ENCODE data around the gene ARHGEF28.

DNA sequence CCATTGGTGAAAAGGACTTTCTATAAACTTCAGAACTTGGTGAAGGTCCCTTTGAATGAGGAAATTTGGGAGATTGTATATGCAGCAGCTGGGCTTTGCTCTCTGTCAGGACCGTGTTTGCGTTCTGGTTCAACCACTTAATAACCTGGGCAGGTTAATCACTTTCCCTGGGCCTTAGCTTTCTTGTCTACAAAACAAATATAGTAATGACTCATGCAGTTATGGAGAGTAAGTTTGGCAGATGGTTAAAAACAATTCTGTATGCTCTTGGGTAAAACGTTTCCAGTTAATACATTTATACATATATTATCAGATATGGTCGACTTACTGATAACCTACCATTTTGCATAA, 197.0 kb downstream of the ARHGEF28 start:
- TF ChIP-seq, protein P1, sequence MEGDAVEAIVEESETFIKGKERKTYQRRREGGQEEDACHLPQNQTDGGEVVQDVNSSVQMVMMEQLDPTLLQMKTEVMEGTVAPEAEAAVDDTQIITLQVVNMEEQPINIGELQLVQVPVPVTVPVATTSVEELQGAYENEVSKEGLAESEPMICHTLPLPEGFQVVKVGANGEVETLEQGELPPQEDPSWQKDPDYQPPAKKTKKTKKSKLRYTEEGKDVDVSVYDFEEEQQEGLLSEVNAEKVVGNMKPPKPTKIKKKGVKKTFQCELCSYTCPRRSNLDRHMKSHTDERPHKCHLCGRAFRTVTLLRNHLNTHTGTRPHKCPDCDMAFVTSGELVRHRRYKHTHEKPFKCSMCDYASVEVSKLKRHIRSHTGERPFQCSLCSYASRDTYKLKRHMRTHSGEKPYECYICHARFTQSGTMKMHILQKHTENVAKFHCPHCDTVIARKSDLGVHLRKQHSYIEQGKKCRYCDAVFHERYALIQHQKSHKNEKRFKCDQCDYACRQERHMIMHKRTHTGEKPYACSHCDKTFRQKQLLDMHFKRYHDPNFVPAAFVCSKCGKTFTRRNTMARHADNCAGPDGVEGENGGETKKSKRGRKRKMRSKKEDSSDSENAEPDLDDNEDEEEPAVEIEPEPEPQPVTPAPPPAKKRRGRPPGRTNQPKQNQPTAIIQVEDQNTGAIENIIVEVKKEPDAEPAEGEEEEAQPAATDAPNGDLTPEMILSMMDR (conservative IDR thresholded peaks at IDR 0.05; ENCODE audit: low read depth, low read length) = no peak
- TF ChIP-seq POLR2A (IDR thresholded peaks at IDR 0.05; ENCODE audit: low read depth, low read length) (no peak), MXI1 (IDR thresholded peaks at IDR 0.05; ENCODE audit: borderline replicate concordance, low read depth, low read length) (no peak), NFE2L2 (IDR thresholded peaks at IDR 0.05; ENCODE audit: low read depth, low read length) (no peak), RFX5 (IDR thresholded peaks at IDR 0.05; ENCODE audit: low read depth, low read length) (no peak), CEBPB (IDR thresholded peaks at IDR 0.05; ENCODE audit: low read depth, low read length) (no peak), RCOR1 (IDR thresholded peaks at IDR 0.05; ENCODE audit: insufficient replicate concordance, low read length) (no peak), FOS (IDR thresholded peaks at IDR 0.05; ENCODE audit: low read depth, low read length) (peak; percentile 21; the same call in 1 of the 2 replicates), BHLHE40 (IDR thresholded peaks at IDR 0.05; ENCODE audit: low read depth, low read length) (no peak), CHD1 (IDR thresholded peaks at IDR 0.05; ENCODE audit: low read depth, low read length) (no peak), MAFK (IDR thresholded peaks at IDR 0.05; ENCODE audit: low read depth, low read length) (no peak)
- TF ChIP-seq, protein P2, sequence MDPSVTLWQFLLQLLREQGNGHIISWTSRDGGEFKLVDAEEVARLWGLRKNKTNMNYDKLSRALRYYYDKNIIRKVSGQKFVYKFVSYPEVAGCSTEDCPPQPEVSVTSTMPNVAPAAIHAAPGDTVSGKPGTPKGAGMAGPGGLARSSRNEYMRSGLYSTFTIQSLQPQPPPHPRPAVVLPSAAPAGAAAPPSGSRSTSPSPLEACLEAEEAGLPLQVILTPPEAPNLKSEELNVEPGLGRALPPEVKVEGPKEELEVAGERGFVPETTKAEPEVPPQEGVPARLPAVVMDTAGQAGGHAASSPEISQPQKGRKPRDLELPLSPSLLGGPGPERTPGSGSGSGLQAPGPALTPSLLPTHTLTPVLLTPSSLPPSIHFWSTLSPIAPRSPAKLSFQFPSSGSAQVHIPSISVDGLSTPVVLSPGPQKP (IDR thresholded peaks at IDR 0.05; ENCODE audit: borderline replicate concordance, low read depth, low read length) = no peak
- TF ChIP-seq, protein P3, sequence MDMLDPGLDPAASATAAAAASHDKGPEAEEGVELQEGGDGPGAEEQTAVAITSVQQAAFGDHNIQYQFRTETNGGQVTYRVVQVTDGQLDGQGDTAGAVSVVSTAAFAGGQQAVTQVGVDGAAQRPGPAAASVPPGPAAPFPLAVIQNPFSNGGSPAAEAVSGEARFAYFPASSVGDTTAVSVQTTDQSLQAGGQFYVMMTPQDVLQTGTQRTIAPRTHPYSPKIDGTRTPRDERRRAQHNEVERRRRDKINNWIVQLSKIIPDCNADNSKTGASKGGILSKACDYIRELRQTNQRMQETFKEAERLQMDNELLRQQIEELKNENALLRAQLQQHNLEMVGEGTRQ (IDR thresholded peaks at IDR 0.05; ENCODE audit: low read depth, low read length) = no peak
